Measurements from ENCODE around the gene PRDM16. TPM values are rescaled to one million over a fixed set of nuclear protein-coding genes. Genes with fewer than 3 reads are reported as not detected.

The PRDM16 gene
- total and polyA plus RNA-seq, 2 of the 13 experiments (the other 11 are each of a cell fraction or from before 2014, with no cell fraction given): 0.15 to 0.81 TPM

DNA sequence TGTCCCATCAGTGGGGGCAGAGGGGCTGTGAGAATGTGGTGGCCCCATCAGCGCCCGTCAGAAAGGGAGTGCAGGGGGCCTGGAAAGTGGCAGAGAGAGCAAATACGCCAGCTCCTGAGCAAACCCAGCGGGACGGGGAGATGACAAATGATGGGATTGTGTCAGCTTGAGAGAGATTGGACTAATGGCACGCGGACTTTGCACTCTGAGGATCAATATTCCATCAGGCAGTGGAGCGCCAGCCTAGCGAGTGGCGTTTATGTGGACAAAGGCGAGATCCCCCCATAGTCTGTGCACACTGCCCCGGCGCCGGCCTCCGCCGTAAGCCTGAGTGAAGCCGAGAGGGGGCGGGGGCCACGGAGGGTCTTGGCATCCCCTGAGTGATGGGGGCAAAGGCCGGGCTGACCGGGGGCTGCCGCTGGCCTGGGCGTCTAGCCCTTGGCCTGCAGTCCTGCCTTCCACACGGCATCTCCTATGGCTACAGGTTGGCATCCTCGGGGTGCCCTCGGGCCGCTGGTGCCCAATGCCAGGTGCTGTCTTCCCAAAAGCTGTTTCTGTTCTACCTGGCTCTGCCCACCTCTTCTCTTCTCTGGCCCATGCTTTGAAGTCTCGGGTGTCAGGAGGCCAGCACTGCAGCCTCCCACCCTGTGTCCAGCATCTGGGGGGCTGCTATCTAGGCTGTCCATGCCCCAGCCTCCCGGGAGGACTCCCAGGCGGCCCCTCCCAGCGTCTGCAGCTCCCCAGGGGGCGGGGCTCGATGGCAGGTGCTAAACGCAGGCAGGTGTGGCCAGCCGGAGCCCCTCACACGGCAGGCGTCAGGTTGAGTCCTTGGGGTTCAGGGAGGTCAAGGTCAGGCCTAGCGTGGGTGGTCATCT, 46.5 kb downstream of the PRDM16 start (continued):
- no peak for TF ChIP-seq THAP9 (CRISPR knock-in tag; IDR thresholded peaks at IDR 0.05; ENCODE audit: borderline replicate concordance)
- TF ChIP-seq ASH2L (IDR thresholded peaks at IDR 0.05; ENCODE audit: insufficient read length, low read depth, low read length): no peak
- TF ChIP-seq NFIC (IDR thresholded peaks at IDR 0.05; ENCODE audit: low read length): no peak
- TF ChIP-seq ZFP36 (IDR thresholded peaks at IDR 0.05; ENCODE audit: borderline replicate concordance, low read depth, low read length, partially characterized antibody): no peak
- TF ChIP-seq NFIB (CRISPR knock-in tag; IDR thresholded peaks at IDR 0.05; ENCODE audit: borderline replicate concordance): no peak
- no peak for TF ChIP-seq MIER2 (CRISPR knock-in tag; IDR thresholded peaks at IDR 0.05)
- no peak for TF ChIP-seq HNRNPLL (IDR thresholded peaks at IDR 0.05; ENCODE audit: low read depth, low read length, poor library complexity, severe bottlenecking)
- no peak; the same call in 1 of the 2 replicates for TF ChIP-seq ZC3H13 (CRISPR knock-in tag; IDR thresholded peaks at IDR 0.05)
- no peak for TF ChIP-seq GTF3A (CRISPR knock-in tag; conservative IDR thresholded peaks at IDR 0.05)
- TF ChIP-seq ZNF274 (CRISPR knock-in tag; IDR thresholded peaks at IDR 0.05): no peak
- TF ChIP-seq RORA (CRISPR knock-in tag; IDR thresholded peaks at IDR 0.05): no peak
- TF ChIP-seq ZSCAN9 (CRISPR knock-in tag; IDR thresholded peaks at IDR 0.05; ENCODE audit: borderline replicate concordance): no peak
- no peak for TF ChIP-seq PPARG (CRISPR knock-in tag; conservative IDR thresholded peaks at IDR 0.05)
- TF ChIP-seq SMC3 (IDR thresholded peaks at IDR 0.05; ENCODE audit: low read length): no peak
- TF ChIP-seq ZBTB8A (CRISPR knock-in tag; IDR thresholded peaks at IDR 0.05; ENCODE audit: borderline replicate concordance, low read depth): no peak
- TF ChIP-seq, protein P1, sequence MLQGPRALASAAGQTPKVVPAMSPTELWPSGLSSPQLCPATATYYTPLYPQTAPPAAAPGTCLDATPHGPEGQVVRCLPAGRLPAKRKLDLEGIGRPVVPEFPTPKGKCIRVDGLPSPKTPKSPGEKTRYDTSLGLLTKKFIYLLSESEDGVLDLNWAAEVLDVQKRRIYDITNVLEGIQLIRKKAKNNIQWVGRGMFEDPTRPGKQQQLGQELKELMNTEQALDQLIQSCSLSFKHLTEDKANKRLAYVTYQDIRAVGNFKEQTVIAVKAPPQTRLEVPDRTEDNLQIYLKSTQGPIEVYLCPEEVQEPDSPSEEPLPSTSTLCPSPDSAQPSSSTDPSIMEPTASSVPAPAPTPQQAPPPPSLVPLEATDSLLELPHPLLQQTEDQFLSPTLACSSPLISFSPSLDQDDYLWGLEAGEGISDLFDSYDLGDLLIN (CRISPR knock-in tag; IDR thresholded peaks at IDR 0.05; ENCODE audit: borderline replicate concordance): no peak
- no peak for TF ChIP-seq ZNF460 (CRISPR knock-in tag; IDR thresholded peaks at IDR 0.05; ENCODE audit: borderline replicate concordance)
- TF ChIP-seq FOXA3 (CRISPR knock-in tag; IDR thresholded peaks at IDR 0.05): peak; percentile 57
- no peak for TF ChIP-seq ZBTB25 (CRISPR knock-in tag; IDR thresholded peaks at IDR 0.05)
- no peak; the same call in 1 of the 2 replicates for TF ChIP-seq TBX3 (IDR thresholded peaks at IDR 0.05; ENCODE audit: borderline replicate concordance)
- TF ChIP-seq NR2F2 (IDR thresholded peaks at IDR 0.05; ENCODE audit: borderline replicate concordance, low read depth): no peak; the same call in 1 of the 2 replicates
- no peak for TF ChIP-seq SIN3B (IDR thresholded peaks at IDR 0.05; ENCODE audit: low read length)
- no peak for TF ChIP-seq MTF1 (CRISPR knock-in tag; IDR thresholded peaks at IDR 0.05)
- no peak for TF ChIP-seq ZNF713 (CRISPR knock-in tag; IDR thresholded peaks at IDR 0.05)
